Lower leg skin (tissue), 3 donors: ENCODE results near the gene OBSCN.
"Not testable (repeated sequence)": the region's sequence is repeated elsewhere in the genome, so short reads cannot be mapped to it uniquely, and the experiment has no call there.

ENCODE experiments used
- POLR2A ChIP-seq, 2 donors: fragments of 450-650 bp; IDR thresholded peaks; one replicate each; pipeline ENCODE4 v1.6.1; 2016 to 2017; ENCODE audit warnings: antibody characterized with exemption in 2 of 2, mild to moderate bottlenecking in 1 of 2, moderate library complexity in 1 of 2
- TF ChIP-seq, protein P1 (sequence below), 3 donors: fragments of 450-650 bp; IDR thresholded peaks; one replicate each; pipeline ENCODE4 v1.5.1; 2016; ENCODE audit warnings: antibody characterized with exemption in 3 of 3, mild to moderate bottlenecking in 3 of 3, moderate library complexity in 2 of 3

GRCh38 chr1:228252476-228252875, 44.6 kb downstream of the OBSCN start:
- TF ChIP-seq, protein P1, sequence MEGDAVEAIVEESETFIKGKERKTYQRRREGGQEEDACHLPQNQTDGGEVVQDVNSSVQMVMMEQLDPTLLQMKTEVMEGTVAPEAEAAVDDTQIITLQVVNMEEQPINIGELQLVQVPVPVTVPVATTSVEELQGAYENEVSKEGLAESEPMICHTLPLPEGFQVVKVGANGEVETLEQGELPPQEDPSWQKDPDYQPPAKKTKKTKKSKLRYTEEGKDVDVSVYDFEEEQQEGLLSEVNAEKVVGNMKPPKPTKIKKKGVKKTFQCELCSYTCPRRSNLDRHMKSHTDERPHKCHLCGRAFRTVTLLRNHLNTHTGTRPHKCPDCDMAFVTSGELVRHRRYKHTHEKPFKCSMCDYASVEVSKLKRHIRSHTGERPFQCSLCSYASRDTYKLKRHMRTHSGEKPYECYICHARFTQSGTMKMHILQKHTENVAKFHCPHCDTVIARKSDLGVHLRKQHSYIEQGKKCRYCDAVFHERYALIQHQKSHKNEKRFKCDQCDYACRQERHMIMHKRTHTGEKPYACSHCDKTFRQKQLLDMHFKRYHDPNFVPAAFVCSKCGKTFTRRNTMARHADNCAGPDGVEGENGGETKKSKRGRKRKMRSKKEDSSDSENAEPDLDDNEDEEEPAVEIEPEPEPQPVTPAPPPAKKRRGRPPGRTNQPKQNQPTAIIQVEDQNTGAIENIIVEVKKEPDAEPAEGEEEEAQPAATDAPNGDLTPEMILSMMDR (IDR thresholded peaks at IDR 0.05) = not testable (repeated sequence)
- not testable (repeated sequence) for TF ChIP-seq POLR2A (IDR thresholded peaks at IDR 0.05)
